MM.1S (cell line): ENCODE data around the gene PPM1H.
"Not testable (repeated sequence)": the region's sequence is repeated elsewhere in the genome, so short reads cannot be mapped to it uniquely, and the experiment has no call there.

Source experiments
- DNase-seq: peaks from one replicate; pipeline ENCODE4 v3.0.0-alpha.2; 2015
- H2AFZ ChIP-seq: fragments of 300-600 bp; sonication (generic); 2 replicates; pipeline ENCODE4 v1.6.0; 2016; ENCODE audit warnings: antibody characterized with exemption, low read length
- H3F3A ChIP-seq: fragments of 300-600 bp; sonication (generic); 2 replicates; pipeline ENCODE4 v1.6.1; 2016; ENCODE audit warnings: mild to moderate bottlenecking, antibody characterized with exemption, low read length, moderate library complexity, mixed read lengths; ENCODE audit not compliant: insufficient read depth
- H3K27ac ChIP-seq: fragments of 300-600 bp; sonication (generic); 2 replicates; pipeline ENCODE4 v1.5.1; 2016; ENCODE audit warnings: mild to moderate bottlenecking, low read length
- H3K27me3 ChIP-seq: fragments of 300-600 bp; sonication (generic); replicated peaks from 2 replicates; pipeline ENCODE4 v1.6.0; 2016; ENCODE audit warnings: low read length; ENCODE audit not compliant: insufficient read depth
- H3K36me3 ChIP-seq: fragments of 300-600 bp; sonication (generic); replicated peaks from 2 replicates; pipeline ENCODE4 v1.6.1; 2016; ENCODE audit warnings: mild to moderate bottlenecking, low read length, mixed read lengths; ENCODE audit not compliant: insufficient read depth
- H3K4me1 ChIP-seq: fragments of 300-600 bp; sonication (generic); 2 replicates; pipeline ENCODE4 v1.6.1; 2016; ENCODE audit warnings: low read length, mixed read lengths
- H3K4me2 ChIP-seq: fragments of 300-600 bp; sonication (generic); 2 replicates; pipeline ENCODE4 v1.6.0; 2016; ENCODE audit warnings: low read depth, low read length
- H3K4me3 ChIP-seq: fragments of 300-600 bp; sonication (generic); 2 replicates; pipeline ENCODE4 v1.5.1; 2016; ENCODE audit warnings: low read length, mixed read lengths
- H3K79me2 ChIP-seq: fragments of 300-600 bp; sonication (generic); 2 replicates; pipeline ENCODE4 v1.6.1; 2016; ENCODE audit warnings: mixed run types, low read length, mixed read lengths
- H3K9ac ChIP-seq: fragments of 300-600 bp; sonication (generic); 2 replicates; pipeline ENCODE4 v1.6.1; 2016; ENCODE audit warnings: low read length, mixed read lengths
- H3K9me2 ChIP-seq: fragments of 300-600 bp; sonication (generic); replicated peaks from 2 replicates; pipeline ENCODE4 v1.6.1; 2016; ENCODE audit warnings: mild to moderate bottlenecking, low read length, mixed read lengths; ENCODE audit not compliant: insufficient read depth
- H3K9me3 ChIP-seq: fragments of 300-600 bp; sonication (generic); replicated peaks from 2 replicates; pipeline ENCODE4 v1.6.1; 2016; ENCODE audit warnings: mild to moderate bottlenecking, low read length, mixed read lengths; ENCODE audit not compliant: insufficient read depth
- H4K20me1 ChIP-seq: fragments of 300-600 bp; sonication (generic); 2 replicates; pipeline ENCODE4 v1.6.1; 2016; ENCODE audit warnings: mild to moderate bottlenecking, low read length, moderate library complexity, mixed read lengths; ENCODE audit not compliant: insufficient read depth
- EZH2 ChIP-seq: fragments of 300-600 bp; sonication (generic); optimal IDR thresholded peaks from 2 replicates; pipeline ENCODE3; 2017; ENCODE audit warnings: low read depth, mild to moderate bottlenecking, antibody characterized with exemption, low read length, mixed read lengths
- EZH2phosphoT487 ChIP-seq: fragments of 300-600 bp; sonication (generic); IDR thresholded peaks from 2 replicates; pipeline ENCODE4 v1.6.1; 2018; ENCODE audit warnings: antibody characterized with exemption, low read length
- TF ChIP-seq, protein P1 (sequence below): fragments of 300-600 bp; sonication (generic); IDR thresholded peaks from 2 replicates; pipeline ENCODE4 v1.5.1; 2016; ENCODE audit warnings: antibody characterized with exemption, low read length, mixed read lengths

The PPM1H gene

GRCh38 chr12:62966990-62967506 is 32.1 kb upstream of the PPM1H start:
- no peaks in the 10 kb centered on the region for H3K36me3 ChIP-seq

GRCh38 chr12:62966446-62966989 is 31.6 kb upstream of the PPM1H start:
- not testable (repeated sequence) for H3K9ac ChIP-seq, H3K4me1 ChIP-seq, H3K27ac ChIP-seq, H3K9me2 ChIP-seq, H3K36me3 ChIP-seq, H3K9me3 ChIP-seq, H3F3A ChIP-seq, H3K27me3 ChIP-seq, H3K4me2 ChIP-seq, DNase-seq, H3K4me3 ChIP-seq, H3K79me2 ChIP-seq, H2AFZ ChIP-seq, H4K20me1 ChIP-seq

More at GRCh38 chr12:62966990-62967506, 32.1 kb upstream of the PPM1H start:
- Histone ChIP-seq H3K4me1 (no peaks in the 10 kb centered on the region), H4K20me1 (no peaks in the 10 kb centered on the region), H3K79me2 (no peaks in the 10 kb centered on the region), H3K9me3 (no peaks in the 10 kb centered on the region), H2AFZ (no peak overlapping the region), H3K4me3 (no peak overlapping the region), H3K9me2 (no peaks in the 10 kb centered on the region), H3K27ac (no peak overlapping the region), H3K27me3 (no peaks in the 10 kb centered on the region), H3K9ac (no peak overlapping the region), H3F3A (no peaks in the 10 kb centered on the region), H3K4me2 (no peak overlapping the region)
- no peak for DNase-seq
- TF ChIP-seq EZH2 = no peak
- TF ChIP-seq EZH2phosphoT487 = no peak
- TF ChIP-seq, protein P1, sequence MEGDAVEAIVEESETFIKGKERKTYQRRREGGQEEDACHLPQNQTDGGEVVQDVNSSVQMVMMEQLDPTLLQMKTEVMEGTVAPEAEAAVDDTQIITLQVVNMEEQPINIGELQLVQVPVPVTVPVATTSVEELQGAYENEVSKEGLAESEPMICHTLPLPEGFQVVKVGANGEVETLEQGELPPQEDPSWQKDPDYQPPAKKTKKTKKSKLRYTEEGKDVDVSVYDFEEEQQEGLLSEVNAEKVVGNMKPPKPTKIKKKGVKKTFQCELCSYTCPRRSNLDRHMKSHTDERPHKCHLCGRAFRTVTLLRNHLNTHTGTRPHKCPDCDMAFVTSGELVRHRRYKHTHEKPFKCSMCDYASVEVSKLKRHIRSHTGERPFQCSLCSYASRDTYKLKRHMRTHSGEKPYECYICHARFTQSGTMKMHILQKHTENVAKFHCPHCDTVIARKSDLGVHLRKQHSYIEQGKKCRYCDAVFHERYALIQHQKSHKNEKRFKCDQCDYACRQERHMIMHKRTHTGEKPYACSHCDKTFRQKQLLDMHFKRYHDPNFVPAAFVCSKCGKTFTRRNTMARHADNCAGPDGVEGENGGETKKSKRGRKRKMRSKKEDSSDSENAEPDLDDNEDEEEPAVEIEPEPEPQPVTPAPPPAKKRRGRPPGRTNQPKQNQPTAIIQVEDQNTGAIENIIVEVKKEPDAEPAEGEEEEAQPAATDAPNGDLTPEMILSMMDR = no peak

DNA sequence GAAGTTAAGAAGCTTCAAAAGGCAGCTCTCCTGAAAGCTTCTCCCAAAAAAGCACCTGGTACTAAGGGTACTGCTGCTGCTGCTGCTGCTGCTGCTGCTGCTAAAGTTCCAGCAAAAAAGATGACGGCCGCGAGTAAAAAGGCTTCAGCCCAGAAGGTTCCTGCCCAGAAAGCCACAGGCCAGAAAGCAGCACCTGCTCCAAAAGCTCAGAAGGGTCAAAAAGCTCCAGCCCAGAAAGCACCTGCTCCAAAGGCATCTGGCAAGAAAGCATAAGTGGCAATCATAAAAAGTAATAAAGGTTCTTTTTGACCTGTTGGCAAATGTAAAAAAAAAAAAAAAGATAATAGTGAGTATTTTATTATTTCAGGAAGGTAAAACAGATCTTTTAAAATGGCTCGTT is 30.8 kb upstream of the PPM1H start:
- H2AFZ ChIP-seq, H3K4me1 ChIP-seq, DNase-seq, H4K20me1 ChIP-seq, H3K4me3 ChIP-seq, H3K4me2 ChIP-seq, H3F3A ChIP-seq, H3K9ac ChIP-seq, H3K36me3 ChIP-seq, H3K9me3 ChIP-seq, H3K27me3 ChIP-seq, H3K27ac ChIP-seq, H3K9me2 ChIP-seq, H3K79me2 ChIP-seq: not testable (repeated sequence)

DNA sequence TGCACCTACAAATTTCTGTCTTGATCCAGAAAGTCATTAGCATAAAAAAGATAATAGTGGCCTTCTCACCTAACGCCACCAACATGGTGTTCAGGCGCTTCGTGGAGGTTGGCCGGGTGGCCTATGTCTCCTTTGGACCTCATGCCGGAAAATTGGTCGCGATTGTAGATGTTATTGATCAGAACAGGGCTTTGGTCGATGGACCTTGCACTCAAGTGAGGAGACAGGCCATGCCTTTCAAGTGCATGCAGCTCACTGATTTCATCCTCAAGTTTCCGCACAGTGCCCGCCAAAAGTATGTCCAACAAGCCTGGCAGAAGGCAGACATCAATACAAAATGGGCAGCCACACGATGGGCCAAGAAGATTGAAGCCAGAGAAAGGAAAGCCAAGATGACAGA is 30.3 kb upstream of the PPM1H start:
- not testable (repeated sequence) for H3K79me2 ChIP-seq, H3K9me3 ChIP-seq, H3K4me1 ChIP-seq, H3K27ac ChIP-seq, H3K9ac ChIP-seq, H4K20me1 ChIP-seq, H3K4me2 ChIP-seq, DNase-seq, H3K27me3 ChIP-seq, H3K4me3 ChIP-seq, H3K9me2 ChIP-seq, H2AFZ ChIP-seq, H3K36me3 ChIP-seq, H3F3A ChIP-seq

DNA sequence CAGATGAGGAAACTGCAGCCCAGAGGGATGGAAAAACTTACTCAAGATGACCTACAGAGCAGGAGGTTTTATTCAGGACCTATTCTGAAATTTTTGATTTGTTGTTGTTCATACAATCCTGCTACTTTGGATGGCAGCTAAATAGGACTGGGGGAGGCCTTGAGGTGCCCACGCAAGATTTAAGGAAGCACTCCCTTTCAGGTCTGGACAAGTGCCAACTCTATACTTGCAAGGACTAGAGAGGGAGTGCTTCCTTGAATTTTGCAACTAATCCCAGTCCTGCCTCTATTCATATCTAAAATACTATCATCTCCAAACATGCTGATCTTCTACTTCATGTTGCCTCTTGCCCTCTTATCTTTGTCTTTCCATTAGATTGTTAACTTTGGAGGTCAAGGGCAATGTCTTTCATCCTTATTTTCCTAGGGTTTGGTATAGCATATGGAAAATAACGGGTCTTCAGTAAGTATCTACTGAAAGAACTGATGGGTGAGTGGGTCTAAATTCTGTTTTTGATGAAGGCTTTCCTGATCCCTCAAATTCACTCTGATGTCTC is 28.6 kb upstream of the PPM1H start:
- Histone ChIP-seq H3K9me2 (no peaks in the 10 kb centered on the region), H3K9me3 (no peaks in the 10 kb centered on the region), H3K4me3 (no peak overlapping the region), H4K20me1 (no peaks in the 10 kb centered on the region), H2AFZ (no peak overlapping the region), H3K4me2 (no peak overlapping the region), H3K27ac (no peak overlapping the region), H3K9ac (no peak overlapping the region), H3K36me3 (no peaks in the 10 kb centered on the region), H3K79me2 (no peaks in the 10 kb centered on the region), H3F3A (no peaks in the 10 kb centered on the region), H3K27me3 (no peaks in the 10 kb centered on the region), H3K4me1 (no peaks in the 10 kb centered on the region)
- no peak for DNase-seq
- TF ChIP-seq EZH2phosphoT487 (no peak), EZH2 (no peak)
- TF ChIP-seq, protein P1 = no peak
